GM06990 (cell line): Measurements from ENCODE around the gene LRMDA.

Experiments used
- DNase-seq: peaks from one replicate; pipeline ENCODE4 v3.0.0-alpha.2; 2011; ENCODE audit not compliant: insufficient read length; ENCODE audit errors: extremely low read depth
- H3K27me3 ChIP-seq: replicated peaks from 2 replicates; pipeline ENCODE4 v1.6.0; 2011; ENCODE audit warnings: low read length; ENCODE audit not compliant: control insufficient read depth, insufficient read depth
- H3K36me3 ChIP-seq: 2 replicates; pipeline ENCODE4 v1.5.1; 2011; ENCODE audit warnings: low read length; ENCODE audit not compliant: control insufficient read depth, insufficient read depth
- H3K4me3 ChIP-seq: replicated peaks from 2 replicates; pipeline ENCODE4 v1.5.1; 2011; ENCODE audit warnings: low read depth, mild to moderate bottlenecking, control low read depth, low read length
- CTCF ChIP-seq: IDR thresholded peaks from 2 replicates; pipeline ENCODE4 v1.5.1; 2011; ENCODE audit warnings: low read length, control low read depth, mild to moderate bottlenecking, inconsistent platforms; ENCODE audit not compliant: insufficient read depth, poor library complexity, severe bottlenecking

The LRMDA gene

GRCh38 chr10:76160446-76161300 lies 729.2 kb downstream of the LRMDA start:
- H3K4me3 ChIP-seq, result no peak overlapping the region
- H3K27me3 ChIP-seq, result no peaks in the 10 kb centered on the region
- no peak for DNase-seq
- TF ChIP-seq CTCF, result no peak
- H3K36me3 ChIP-seq, result no peaks in the 10 kb centered on the region

GRCh38 chr10:76161301-76161582 lies 729.8 kb downstream of the LRMDA start:
- no peak for TF ChIP-seq CTCF
- Histone ChIP-seq H3K4me3 (no peak overlapping the region), H3K36me3 (no peaks in the 10 kb centered on the region), H3K27me3 (no peaks in the 10 kb centered on the region)
- no peak for DNase-seq

GRCh38 chr10:76168437-76168836 lies 737.0 kb downstream of the LRMDA start:
- Histone ChIP-seq H3K27me3 (no peaks in the 10 kb centered on the region), H3K4me3 (no peak overlapping the region), H3K36me3 (no peaks in the 10 kb centered on the region)
- TF ChIP-seq CTCF, result no peak
- no peak for DNase-seq

GRCh38 chr10:76169246-76169645 lies 737.8 kb downstream of the LRMDA start:
- Histone ChIP-seq H3K4me3 (no peak overlapping the region), H3K27me3 (no peaks in the 10 kb centered on the region), H3K36me3 (no peaks in the 10 kb centered on the region)
- no peak for TF ChIP-seq CTCF
- DNase-seq, result no peak

GRCh38 chr10:76172020-76172419 lies 740.6 kb downstream of the LRMDA start:
- H3K27me3 ChIP-seq, result no peaks in the 10 kb centered on the region
- no peak for TF ChIP-seq CTCF
- DNase-seq, result no peak
- H3K36me3 ChIP-seq, result no peaks in the 10 kb centered on the region
- H3K4me3 ChIP-seq, result no peak overlapping the region
